Measurements from ENCODE around the gene KIAA0825.

DNA sequence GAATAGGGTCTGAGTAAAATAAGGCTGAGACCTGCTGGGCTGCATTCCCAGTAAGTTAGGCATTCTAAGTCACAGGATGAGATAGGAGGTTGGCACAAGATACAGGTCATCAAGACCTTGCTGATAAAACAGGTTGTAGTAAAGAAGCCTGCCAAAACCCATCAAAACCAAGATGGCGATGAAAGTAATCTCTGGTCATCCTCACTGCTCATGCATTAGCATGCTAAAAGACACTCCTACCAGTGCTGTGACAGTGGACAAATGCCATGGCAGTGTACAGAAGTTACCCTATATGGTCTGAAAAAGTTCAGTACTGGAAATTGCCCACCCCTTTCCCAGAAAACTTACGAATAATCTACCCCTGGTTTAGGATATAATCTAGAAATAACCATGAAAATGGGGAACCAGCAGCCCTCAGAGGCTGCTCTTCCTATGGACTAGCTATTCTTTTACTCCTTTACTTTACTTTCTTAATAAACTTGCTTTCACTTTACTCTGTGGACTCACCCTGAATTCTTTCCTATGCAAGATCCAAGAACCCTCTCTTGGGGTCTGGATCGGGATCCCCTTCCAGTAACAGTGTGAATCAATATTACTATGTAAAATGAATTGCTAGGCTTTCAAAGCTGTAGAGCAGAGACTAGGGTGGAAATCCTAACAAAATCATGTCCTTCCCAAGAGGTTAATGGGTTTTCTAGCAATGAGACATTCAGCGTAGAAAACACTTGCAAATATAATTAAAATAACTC is 257.8 kb downstream of the KIAA0825 start:
- TF ChIP-seq CTCF (IDR thresholded peaks at IDR 0.05; ENCODE audit: low read depth, low read length, poor library complexity, severe bottlenecking) (no peak), EZH2phosphoT487 (IDR thresholded peaks at IDR 0.05; ENCODE audit: borderline replicate concordance, low read length) (no peak)
